Transverse colon (tissue), 3 donors: ENCODE measurements around the gene SUGCT.

Experiments
- CTCF ChIP-seq, 5 experiments: fragments of 200-600 bp in 3 of 5; fragments of 450-650 bp in 2 of 5; sonication (generic) in 3 of 5; IDR thresholded peaks; 1 replicate in 2 of 5; 2 replicates in 3 of 5; pipeline ENCODE4 v1.5.1; 2016 to 2017; ENCODE audit warnings: antibody characterized with exemption in 5 of 5, inconsistent platforms in 3 of 5, mild to moderate bottlenecking in 2 of 5, moderate library complexity in 1 of 5
- EP300 ChIP-seq: sonication (generic); formaldehyde crosslinking; IDR thresholded peaks from one replicate; pipeline ENCODE4 v1.6.1; 2017; ENCODE audit warnings: antibody characterized with exemption, low read depth

- TF ChIP-seq CTCF (IDR thresholded peaks at IDR 0.05) (no peak), EP300 (no peak)
Measured at GRCh38 chr7:40298421-40298820, 163.6 kb downstream of the SUGCT start.
